Gastrocnemius medialis (tissue), 4 donors: ENCODE results near the gene VWA5B1. TPM values are rescaled to one million over a fixed set of nuclear protein-coding genes. Genes with fewer than 3 reads are reported as not detected.

Source experiments
- ATAC-seq, 2 donors: fragments of 150-250 bp; one replicate each; pipeline ENCODE4 v1.9.1; 2016
- DNase-seq, 2 donors: peaks; one replicate each; pipeline ENCODE4 v3.0.0-alpha.2; 2019
- H3K27ac ChIP-seq, 4 donors: fragments of 200-600 bp; sonication (generic); 1 replicate in 1 of 4; 2 replicates in 3 of 4; pipeline ENCODE4 v1.5.1; 2016 to 2018; ENCODE audit warnings: mild to moderate bottlenecking in 2 of 4, moderate library complexity in 1 of 4
- H3K27me3 ChIP-seq, 3 donors: fragments of 200-600 bp; sonication (generic) in 2 of 3; 1 replicate in 1 of 3; 2 replicates in 2 of 3; pipeline versions ENCODE4 v1.5.1 to v1.6.0; 2016 to 2019; ENCODE audit warnings: mild to moderate bottlenecking in 1 of 3, moderate library complexity in 1 of 3
- H3K36me3 ChIP-seq, 2 donors: fragments of 200-600 bp; sonication (generic) in 1 of 2; one replicate each; pipeline ENCODE4 v1.5.1; 2017 to 2018
- H3K4me1 ChIP-seq, 2 donors: fragments of 200-600 bp; sonication (generic) in 1 of 2; one replicate each; pipeline ENCODE4 v1.5.1; 2016 to 2017; ENCODE audit warnings: mild to moderate bottlenecking in 2 of 2
- H3K4me3 ChIP-seq, 4 donors: fragments of 200-600 bp; sonication (generic) in 3 of 4; 1 replicate in 1 of 4; 2 replicates in 3 of 4; pipeline ENCODE4 v1.5.1; 2016 to 2019; ENCODE audit warnings: mild to moderate bottlenecking in 2 of 4
- H3K9me3 ChIP-seq, 3 donors: fragments of 200-600 bp; sonication (generic) in 2 of 3; 1 replicate in 1 of 3; 2 replicates in 2 of 3; pipeline ENCODE4 v1.5.1; 2016 to 2019
- POLR2A ChIP-seq, 2 donors: fragments of 450-650 bp; IDR thresholded peaks; one replicate each; pipeline ENCODE4 v1.6.1; 2017; ENCODE audit warnings: antibody characterized with exemption in 2 of 2, mild to moderate bottlenecking in 2 of 2, moderate library complexity in 2 of 2
- in situ Hi-C, 4 donors: fragments of 200-750 bp; cut with MboI; loops; one replicate each; pipeline versions ENCODE4 v1.15.0 to v1.8.0; 2017; ENCODE audit warnings: low sequenced_read_pairs in 4 of 4
- intact Hi-C: fragments of 100-400 bp; cut with DNase I; formaldehyde crosslinking; loops from one replicate; pipeline ENCODE4 v1.15.1; 2023; ENCODE audit warnings: low total_unique reads
- total RNA-seq, 4 donors: library from RNA; depleted of rRNA; stranded (reverse); fragments of >200 nt; gene quantifications; one replicate each; pipeline versions ENCODE4 v1.1.0 to v1.2.3, GENCODE V29; 2016
- TF ChIP-seq, protein P1 (sequence below), 5 experiments: fragments of 450-650 bp in 3 of 5; fragments of 200-600 bp in 2 of 5; sonication (generic) in 2 of 5; IDR thresholded peaks in 4 of 5; conservative IDR thresholded peaks in 1 of 5; 1 replicate in 4 of 5; 2 replicates in 1 of 5; pipeline ENCODE4 v1.5.1; 2016 to 2019; ENCODE audit warnings: antibody characterized with exemption in 5 of 5, mild to moderate bottlenecking in 3 of 5, moderate library complexity in 3 of 5

VWA5B1 gene
- total RNA-seq, 4 donors from 2014 or later: 0.25 TPM; not detected in 3

DNA sequence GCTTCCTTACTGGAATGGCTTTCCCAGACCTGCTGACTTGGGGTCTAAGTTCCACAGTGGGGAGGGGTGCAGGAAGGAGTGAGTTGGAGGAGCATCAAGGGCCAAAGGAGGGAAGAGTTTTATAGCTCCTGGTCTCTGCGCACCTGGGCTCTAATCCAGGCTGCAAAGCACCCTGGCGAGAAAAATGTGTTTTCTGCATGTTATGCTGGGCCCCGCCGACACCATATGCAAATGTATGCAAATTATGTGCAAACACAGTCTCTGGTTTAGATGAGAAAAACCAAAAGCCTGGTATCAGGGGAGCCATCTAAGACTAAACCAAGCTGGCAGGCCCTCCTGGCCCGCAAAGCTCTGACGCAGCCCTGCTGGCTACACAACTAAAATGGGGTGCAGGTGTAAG, 95.0 kb downstream of the VWA5B1 start:
- no peaks in the 10 kb centered on the region for H3K4me1 ChIP-seq
- no peaks in the 10 kb centered on the region for H3K9me3 ChIP-seq
- intact Hi-C loops (no loop called here), in situ Hi-C loops (no loop called here)
- no peak for ATAC-seq
- H3K36me3 ChIP-seq: no peaks in the 10 kb centered on the region
- no peak overlapping the region for H3K27ac ChIP-seq
- no peak for DNase-seq
- no peak overlapping the region for H3K4me3 ChIP-seq
- no peak for TF ChIP-seq POLR2A (IDR thresholded peaks at IDR 0.05)
- TF ChIP-seq, protein P1, sequence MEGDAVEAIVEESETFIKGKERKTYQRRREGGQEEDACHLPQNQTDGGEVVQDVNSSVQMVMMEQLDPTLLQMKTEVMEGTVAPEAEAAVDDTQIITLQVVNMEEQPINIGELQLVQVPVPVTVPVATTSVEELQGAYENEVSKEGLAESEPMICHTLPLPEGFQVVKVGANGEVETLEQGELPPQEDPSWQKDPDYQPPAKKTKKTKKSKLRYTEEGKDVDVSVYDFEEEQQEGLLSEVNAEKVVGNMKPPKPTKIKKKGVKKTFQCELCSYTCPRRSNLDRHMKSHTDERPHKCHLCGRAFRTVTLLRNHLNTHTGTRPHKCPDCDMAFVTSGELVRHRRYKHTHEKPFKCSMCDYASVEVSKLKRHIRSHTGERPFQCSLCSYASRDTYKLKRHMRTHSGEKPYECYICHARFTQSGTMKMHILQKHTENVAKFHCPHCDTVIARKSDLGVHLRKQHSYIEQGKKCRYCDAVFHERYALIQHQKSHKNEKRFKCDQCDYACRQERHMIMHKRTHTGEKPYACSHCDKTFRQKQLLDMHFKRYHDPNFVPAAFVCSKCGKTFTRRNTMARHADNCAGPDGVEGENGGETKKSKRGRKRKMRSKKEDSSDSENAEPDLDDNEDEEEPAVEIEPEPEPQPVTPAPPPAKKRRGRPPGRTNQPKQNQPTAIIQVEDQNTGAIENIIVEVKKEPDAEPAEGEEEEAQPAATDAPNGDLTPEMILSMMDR (IDR thresholded peaks at IDR 0.05 in 4 of 5, conservative IDR thresholded peaks at IDR 0.05 in 1 of 5): no peak
- peaks cover 0 to 14% (median 4%) of the 10 kb centered on the region in 3 donors for H3K27me3 ChIP-seq

DNA sequence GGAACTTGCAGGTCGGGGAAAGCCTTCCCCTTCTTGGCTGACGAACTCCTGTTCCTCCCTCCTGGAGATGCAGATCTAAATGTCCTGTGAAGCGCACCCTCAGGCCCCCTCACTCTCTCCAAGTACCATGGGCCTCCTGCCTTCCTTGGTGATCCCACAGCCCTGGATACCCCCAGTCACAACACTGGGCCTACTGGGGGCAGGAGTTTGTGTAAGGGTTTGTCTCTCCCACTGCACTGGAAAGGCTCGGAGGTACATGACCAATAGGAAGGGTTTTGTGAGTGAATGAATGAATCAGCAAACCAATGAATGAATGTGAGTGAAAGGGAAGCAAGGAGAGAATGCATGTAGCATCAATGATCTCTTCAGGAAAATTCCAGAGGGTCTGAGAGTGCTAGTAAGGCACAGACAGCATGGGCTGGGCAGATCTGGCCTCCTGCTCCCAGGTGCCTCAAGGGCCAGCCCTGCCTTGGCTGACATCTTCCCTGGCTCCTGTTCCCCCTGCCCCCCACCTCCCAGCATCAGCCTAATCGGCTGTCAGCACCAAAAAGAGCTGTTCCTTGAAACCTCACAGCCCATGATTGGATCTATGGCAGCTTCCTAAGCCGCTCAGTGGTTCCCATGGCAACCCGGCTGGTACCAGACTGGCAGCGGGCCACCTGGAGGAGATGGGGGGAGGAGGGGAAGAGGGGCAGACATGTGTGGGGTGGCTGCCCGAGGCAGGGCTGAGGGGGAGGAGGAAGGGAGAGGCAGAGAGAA, 95.8 kb downstream of the VWA5B1 start:
- in situ Hi-C loops: no loop called here

DNA sequence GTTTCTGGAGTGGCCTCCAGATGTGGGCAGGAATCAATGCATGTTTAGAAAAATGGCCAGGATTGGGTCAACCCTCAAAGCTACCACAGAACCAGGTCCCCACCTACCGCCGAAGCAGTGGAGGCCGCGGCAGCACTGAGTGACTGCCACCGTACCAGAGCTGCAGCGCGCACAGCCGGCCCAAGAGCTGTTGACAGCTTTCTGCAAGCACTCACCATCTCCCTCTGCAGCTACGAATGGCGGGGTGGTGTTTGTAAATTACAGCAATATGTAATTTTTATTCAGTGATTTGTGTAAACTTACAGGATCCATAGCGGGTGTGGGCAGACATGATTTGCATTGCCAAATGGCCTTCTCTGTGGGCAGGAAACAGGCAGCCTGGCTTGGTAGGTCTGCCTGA, 98.9 kb downstream of the VWA5B1 start:
- intact Hi-C loops: no loop called here
- TF ChIP-seq POLR2A (IDR thresholded peaks at IDR 0.05): no peak
- TF ChIP-seq, protein P1 (IDR thresholded peaks at IDR 0.05 in 4 of 5, conservative IDR thresholded peaks at IDR 0.05 in 1 of 5): no peak

More for the DNA sequence above, 95.8 kb downstream of the VWA5B1 start:
- no peak overlapping the region for H3K4me3 ChIP-seq
- no peaks in the 10 kb centered on the region for H3K4me1 ChIP-seq
- no peak for DNase-seq
- H3K27ac ChIP-seq: no peak overlapping the region
- peaks cover 0 to 12% (median 8%) of the 10 kb centered on the region in 3 donors for H3K27me3 ChIP-seq
- H3K9me3 ChIP-seq: no peaks in the 10 kb centered on the region
- no peaks in the 10 kb centered on the region for H3K36me3 ChIP-seq
- TF ChIP-seq, protein P1 (IDR thresholded peaks at IDR 0.05 in 4 of 5, conservative IDR thresholded peaks at IDR 0.05 in 1 of 5): no peak
- no peak for TF ChIP-seq POLR2A (IDR thresholded peaks at IDR 0.05)
- intact Hi-C loops: no loop called here
- ATAC-seq: no peak

DNA sequence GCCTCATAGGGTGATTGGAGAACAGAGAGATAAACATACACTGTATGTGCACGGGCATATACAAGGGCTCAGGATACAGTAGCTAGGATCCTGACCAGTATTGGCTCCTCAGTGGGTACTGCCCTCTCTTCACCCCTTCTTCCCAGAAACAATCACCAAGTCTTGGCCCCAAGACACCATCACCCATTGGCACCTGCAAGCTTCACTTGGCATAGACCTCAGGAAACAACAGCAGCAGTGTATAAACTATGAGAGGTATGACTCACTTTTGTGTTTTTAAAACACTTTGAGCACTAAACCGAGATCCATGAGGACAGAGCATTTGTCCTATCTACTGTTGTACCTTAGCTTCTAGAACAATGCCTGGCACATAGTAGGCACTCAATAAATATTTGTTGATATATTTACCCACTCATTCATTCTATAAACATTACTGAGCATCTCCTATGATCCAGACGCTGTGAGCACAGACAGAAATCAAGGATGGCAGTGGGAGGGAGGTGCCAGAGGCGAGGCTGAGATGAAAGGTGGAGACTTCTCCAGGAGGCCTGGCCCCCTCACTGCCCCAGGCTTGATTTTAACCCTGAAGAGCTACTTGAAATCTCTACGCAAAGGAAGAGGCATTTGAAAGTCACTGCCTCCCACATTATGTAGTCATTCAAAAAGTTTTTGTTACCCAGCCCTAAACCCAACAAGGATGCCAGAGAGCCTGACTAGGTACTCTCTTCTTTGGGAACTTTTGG, 100.1 kb downstream of the VWA5B1 start:
- in situ Hi-C loops (no loop called here), intact Hi-C loops (no loop called here)
- Histone ChIP-seq H3K36me3 (no peaks in the 10 kb centered on the region), H3K27ac (no peak overlapping the region), H3K4me3 (no peak overlapping the region), H3K27me3 (peaks cover 8 to 11% (median 9%) of the 10 kb centered on the region in 3 donors), H3K9me3 (peaks cover 0 to 13% (median 0%) of the 10 kb centered on the region in 3 donors), H3K4me1 (no peaks in the 10 kb centered on the region)
- TF ChIP-seq, protein P1 (IDR thresholded peaks at IDR 0.05 in 4 of 5, conservative IDR thresholded peaks at IDR 0.05 in 1 of 5): no peak
- no peak for TF ChIP-seq POLR2A (IDR thresholded peaks at IDR 0.05)
- no peak for DNase-seq
- no peak for ATAC-seq

More for the DNA sequence above, 98.9 kb downstream of the VWA5B1 start:
- Histone ChIP-seq H3K4me3 (no peak overlapping the region), H3K4me1 (no peaks in the 10 kb centered on the region), H3K27ac (no peak overlapping the region), H3K36me3 (no peaks in the 10 kb centered on the region), H3K9me3 (peaks cover 0 to 2% (median 0%) of the 10 kb centered on the region in 3 donors), H3K27me3 (peaks cover 2 to 12% (median 12%) of the 10 kb centered on the region in 3 donors)
- in situ Hi-C loops: no loop called here
- no peak for ATAC-seq
- no peak for DNase-seq
